Glutamatergic neuron (in vitro differentiated cells): ENCODE data around the gene PTBP3. TPM values are rescaled to one million over a fixed set of nuclear protein-coding genes. Genes with fewer than 3 reads are reported as not detected.
A peak's percentile ranks its signal among the peaks of the same experiment; 100 is the strongest.

Source experiments
- DNase-seq: peaks from one replicate; pipeline ENCODE4 v3.0.0; 2022
- H3K27ac Mint-ChIP-seq: one replicate; pipeline ENCODE4 v1.8.0; 2020; ENCODE audit warnings: mild to moderate bottlenecking, mixed read lengths, inconsistent platforms; ENCODE audit not compliant: unreplicated experiment
- H3K27me3 Mint-ChIP-seq: one replicate; pipeline ENCODE4 v1.8.0; 2020; ENCODE audit warnings: mild to moderate bottlenecking, moderate library complexity, mixed read lengths, inconsistent platforms; ENCODE audit not compliant: unreplicated experiment
- H3K36me3 Mint-ChIP-seq: one replicate; pipeline ENCODE4 v1.8.0; 2020; ENCODE audit warnings: mild to moderate bottlenecking, mixed read lengths, inconsistent platforms; ENCODE audit not compliant: unreplicated experiment
- H3K4me1 Mint-ChIP-seq: one replicate; pipeline ENCODE4 v1.8.0; 2020; ENCODE audit warnings: mild to moderate bottlenecking, low read depth, mixed read lengths, inconsistent platforms; ENCODE audit not compliant: unreplicated experiment
- H3K4me3 Mint-ChIP-seq: one replicate; pipeline ENCODE4 v1.8.0; 2020; ENCODE audit warnings: mild to moderate bottlenecking, mixed read lengths, inconsistent platforms; ENCODE audit not compliant: unreplicated experiment
- H3K9me3 Mint-ChIP-seq: one replicate; pipeline ENCODE4 v1.8.0; 2020; ENCODE audit warnings: mild to moderate bottlenecking, moderate library complexity, mixed read lengths, inconsistent platforms; ENCODE audit not compliant: unreplicated experiment
- CTCF ChIP-seq: fragments of 200-600 bp; sonication (generic); IDR thresholded peaks from one replicate; pipeline ENCODE4 v1.5.0; 2021; ENCODE audit not compliant: partially characterized antibody, unreplicated experiment
- total RNA-seq: library from RNA; stranded (reverse); fragmentation: NEBNext Ultra II Directional; extraction: Animal tissue kit (Norgen Biotek cat#: 25700); gene quantifications from one replicate; pipeline ENCODE4 v1.2.1, GENCODE V29; 2021; ENCODE audit not compliant: unreplicated experiment

The PTBP3 gene
- total RNA-seq, 1 donor from 2014 or later, result 48.6 TPM

GRCh38 chr9:112380102-112380824, 46.8 kb upstream of the PTBP3 start, which contains the start of gene HSDL2:
Gene HSDL2, plus strand, starts transcription at chr9:112380108. Its CDS starts 56 bp downstream, at chr9:112380164.
- Mint-ChIP-seq H3K27me3 (no peaks in the 10 kb centered on the region), H3K4me3 (peak within 1 kb of the TSS; percentile 94), H3K27ac (peak within 1 kb of the TSS; percentile 96), H3K9me3 (peaks cover 5% of the 10 kb centered on the region), H3K36me3 (no peaks in the 10 kb centered on the region), H3K4me1 (peaks cover 3% of the 10 kb centered on the region)
- no peak for DNase-seq
- TF ChIP-seq CTCF, result no peak

GRCh38 chr9:112379177-112380101, 46.0 kb upstream of the PTBP3 start:
- Mint-ChIP-seq H3K9me3 (peaks cover 5% of the 10 kb centered on the region), H3K4me1 (peaks cover 3% of the 10 kb centered on the region), H3K4me3 (peak overlapping the region; percentile 94), H3K36me3 (no peaks in the 10 kb centered on the region), H3K27ac (peak overlapping the region; percentile 96), H3K27me3 (no peaks in the 10 kb centered on the region)
- no peak for TF ChIP-seq CTCF
- DNase-seq, result peak; percentile 100

- Mint-ChIP-seq H3K4me1 (peaks cover 3% of the 10 kb centered on the region), H3K27me3 (no peaks in the 10 kb centered on the region), H3K4me3 (peak overlapping the region; percentile 94), H3K9me3 (peaks cover 5% of the 10 kb centered on the region), H3K36me3 (no peaks in the 10 kb centered on the region), H3K27ac (peak overlapping the region; percentile 59)
- TF ChIP-seq CTCF, result no peak
- no peak for DNase-seq
These were observed 45.1 kb upstream of the PTBP3 start for GRCh38 chr9:112378328-112379176.

- Mint-ChIP-seq H3K4me1 (peaks cover 3% of the 10 kb centered on the region), H3K4me3 (no peak overlapping the region), H3K27ac (no peak overlapping the region), H3K36me3 (no peaks in the 10 kb centered on the region), H3K9me3 (peaks cover 5% of the 10 kb centered on the region), H3K27me3 (no peaks in the 10 kb centered on the region)
- no peak for DNase-seq
- no peak for TF ChIP-seq CTCF
These were observed 44.4 kb upstream of the PTBP3 start for GRCh38 chr9:112377684-112378327.
